HEK293T (cell line): ENCODE data around the gene OR2Z1.

Source experiments
- ARNT ChIP-seq: fragments of 450-650 bp; IDR thresholded peaks from 2 replicates; pipeline ENCODE4 v1.6.1; 2017; ENCODE audit warnings: mild to moderate bottlenecking
- CTBP1 ChIP-seq: fragments of 450-650 bp; IDR thresholded peaks from 2 replicates; pipeline ENCODE4 v1.6.1; 2016; ENCODE audit warnings: borderline replicate concordance
- FOXK2 ChIP-seq: fragments of 450-650 bp; IDR thresholded peaks from 2 replicates; pipeline ENCODE4 v1.6.1; 2016; ENCODE audit warnings: mild to moderate bottlenecking
- FOXM1 ChIP-seq: fragments of 450-650 bp; IDR thresholded peaks from 2 replicates; pipeline ENCODE4 v1.6.1; 2017; ENCODE audit warnings: mild to moderate bottlenecking, borderline replicate concordance
- NFRKB ChIP-seq: fragments of 450-650 bp; IDR thresholded peaks from 2 replicates; pipeline ENCODE4 v1.6.1; 2016; ENCODE audit warnings: mild to moderate bottlenecking, moderate library complexity
- SUZ12 ChIP-seq: fragments of 450-650 bp; IDR thresholded peaks from 2 replicates; pipeline ENCODE4 v1.6.1; 2016; ENCODE audit warnings: mild to moderate bottlenecking
- ZNF384 ChIP-seq: fragments of 450-650 bp; IDR thresholded peaks from 2 replicates; pipeline ENCODE4 v1.6.1; 2016

GRCh38 chr19:8695911-8696310 is 25.5 kb upstream of the OR2Z1 start:
- TF ChIP-seq FOXK2: no peak
- no peak for TF ChIP-seq CTBP1
- no peak for TF ChIP-seq ARNT
- TF ChIP-seq FOXM1: no peak
- no peak for TF ChIP-seq NFRKB
- TF ChIP-seq SUZ12: no peak
- no peak for TF ChIP-seq ZNF384
